GM12875 (cell line): ENCODE data around the gene PTPRJ.
"Not testable (repeated sequence)": the region's sequence is repeated elsewhere in the genome, so short reads cannot be mapped to it uniquely, and the experiment has no call there.

Source experiments
- H3K4me3 ChIP-seq: one replicate; pipeline ENCODE4 v1.5.1; 2011; ENCODE audit warnings: low read depth, low read length, control low read depth
- TF ChIP-seq, protein P1 (sequence below): IDR thresholded peaks from 2 replicates; pipeline ENCODE4 v1.5.1; 2011; ENCODE audit warnings: low read depth, mild to moderate bottlenecking, control low read depth, inconsistent platforms, low read length, moderate library complexity, borderline replicate concordance; ENCODE audit not compliant: insufficient read depth

Gene PTPRJ

DNA sequence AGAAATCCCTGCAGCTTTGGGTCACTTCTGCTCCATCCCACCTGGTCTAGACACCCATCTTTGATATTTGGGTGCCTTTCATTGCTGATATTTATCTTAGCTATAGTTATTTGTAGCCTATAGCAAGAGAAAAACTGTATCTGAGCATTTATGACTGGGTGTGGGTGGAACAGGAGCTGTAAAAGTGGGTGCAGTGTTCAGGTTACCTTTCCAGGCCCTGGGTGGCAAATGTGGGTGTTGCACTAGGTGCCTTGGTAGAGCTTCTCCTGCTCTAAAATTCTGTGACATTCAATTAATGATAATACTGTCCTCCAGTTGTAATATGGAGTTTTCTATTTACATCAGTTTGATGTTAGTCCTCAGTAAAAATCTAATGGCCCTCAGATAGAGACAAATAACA, 157.9 kb downstream of the PTPRJ start:
- TF ChIP-seq, protein P1, sequence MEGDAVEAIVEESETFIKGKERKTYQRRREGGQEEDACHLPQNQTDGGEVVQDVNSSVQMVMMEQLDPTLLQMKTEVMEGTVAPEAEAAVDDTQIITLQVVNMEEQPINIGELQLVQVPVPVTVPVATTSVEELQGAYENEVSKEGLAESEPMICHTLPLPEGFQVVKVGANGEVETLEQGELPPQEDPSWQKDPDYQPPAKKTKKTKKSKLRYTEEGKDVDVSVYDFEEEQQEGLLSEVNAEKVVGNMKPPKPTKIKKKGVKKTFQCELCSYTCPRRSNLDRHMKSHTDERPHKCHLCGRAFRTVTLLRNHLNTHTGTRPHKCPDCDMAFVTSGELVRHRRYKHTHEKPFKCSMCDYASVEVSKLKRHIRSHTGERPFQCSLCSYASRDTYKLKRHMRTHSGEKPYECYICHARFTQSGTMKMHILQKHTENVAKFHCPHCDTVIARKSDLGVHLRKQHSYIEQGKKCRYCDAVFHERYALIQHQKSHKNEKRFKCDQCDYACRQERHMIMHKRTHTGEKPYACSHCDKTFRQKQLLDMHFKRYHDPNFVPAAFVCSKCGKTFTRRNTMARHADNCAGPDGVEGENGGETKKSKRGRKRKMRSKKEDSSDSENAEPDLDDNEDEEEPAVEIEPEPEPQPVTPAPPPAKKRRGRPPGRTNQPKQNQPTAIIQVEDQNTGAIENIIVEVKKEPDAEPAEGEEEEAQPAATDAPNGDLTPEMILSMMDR: no peak
- no peak overlapping the region for H3K4me3 ChIP-seq

DNA sequence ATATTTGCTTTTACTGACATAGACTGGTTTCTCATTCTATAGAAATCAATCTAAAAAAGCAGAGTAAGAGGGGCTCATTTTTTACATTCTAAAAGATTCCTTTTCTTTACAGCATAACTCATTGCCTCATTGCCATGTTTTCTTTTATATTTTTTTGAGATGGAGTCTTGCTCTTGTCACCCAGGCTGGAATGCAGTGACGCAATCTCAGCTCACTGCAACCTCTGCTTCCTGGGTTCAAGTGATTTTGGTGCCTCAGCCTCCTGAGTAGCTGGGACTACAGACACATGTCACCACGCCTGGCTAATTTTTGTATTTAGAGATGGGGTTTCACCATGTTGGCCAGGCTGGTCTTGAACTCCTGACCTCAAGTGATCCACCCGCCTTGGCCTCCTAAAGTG, 159.5 kb downstream of the PTPRJ start:
- not testable (repeated sequence) for H3K4me3 ChIP-seq

DNA sequence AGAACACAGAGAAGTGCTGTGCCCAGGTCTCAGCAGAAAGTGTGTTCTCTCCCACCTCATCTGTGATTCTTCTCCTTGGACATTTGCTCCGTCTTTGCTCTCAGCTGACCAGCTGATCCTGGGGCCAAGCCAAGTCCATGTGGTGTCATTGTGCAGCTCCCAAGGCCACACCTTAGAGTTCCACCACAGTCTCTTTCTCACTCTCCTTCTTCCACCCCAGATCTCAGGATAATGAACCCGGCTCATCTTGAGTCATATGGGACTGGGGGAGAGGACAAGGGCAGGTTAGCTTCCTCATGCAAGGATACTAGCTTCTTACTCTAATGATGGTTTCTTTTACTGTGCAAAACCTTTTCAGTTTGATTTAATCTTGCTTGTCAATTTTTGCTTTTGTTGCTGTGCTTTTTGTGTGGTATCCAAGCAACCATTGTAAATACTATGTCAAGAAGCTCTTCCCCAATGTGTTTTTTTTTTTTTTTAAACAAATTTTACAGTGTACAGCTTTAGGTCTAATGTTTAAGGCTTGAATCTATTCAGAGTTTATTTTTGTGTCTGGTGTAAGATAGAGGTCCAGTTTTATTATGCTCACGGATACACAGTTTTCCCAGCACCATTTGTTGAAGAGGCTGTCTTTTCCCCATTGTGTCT, 161.2 kb downstream of the PTPRJ start:
- TF ChIP-seq, protein P1: no peak
- H3K4me3 ChIP-seq: no peak overlapping the region

DNA sequence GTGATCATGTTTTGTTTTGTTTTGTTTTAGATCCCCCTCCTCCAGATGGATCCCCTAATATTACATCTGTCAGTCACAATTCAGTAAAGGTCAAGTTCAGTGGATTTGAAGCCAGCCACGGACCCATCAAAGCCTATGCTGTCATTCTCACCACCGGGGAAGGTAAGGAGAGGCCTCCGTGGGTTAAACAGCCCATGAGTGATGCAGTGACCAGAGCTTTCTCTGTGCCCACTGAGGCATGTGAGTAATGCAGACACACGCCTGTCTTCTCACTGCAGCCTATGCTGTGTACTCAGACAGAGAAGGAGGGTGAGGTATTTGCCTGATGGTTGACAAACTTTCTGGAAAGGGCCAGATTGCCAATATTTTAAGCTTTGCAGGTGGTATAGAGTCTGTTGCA, 162.5 kb downstream of the PTPRJ start:
- no peak overlapping the region for H3K4me3 ChIP-seq
- TF ChIP-seq, protein P1: no peak

DNA sequence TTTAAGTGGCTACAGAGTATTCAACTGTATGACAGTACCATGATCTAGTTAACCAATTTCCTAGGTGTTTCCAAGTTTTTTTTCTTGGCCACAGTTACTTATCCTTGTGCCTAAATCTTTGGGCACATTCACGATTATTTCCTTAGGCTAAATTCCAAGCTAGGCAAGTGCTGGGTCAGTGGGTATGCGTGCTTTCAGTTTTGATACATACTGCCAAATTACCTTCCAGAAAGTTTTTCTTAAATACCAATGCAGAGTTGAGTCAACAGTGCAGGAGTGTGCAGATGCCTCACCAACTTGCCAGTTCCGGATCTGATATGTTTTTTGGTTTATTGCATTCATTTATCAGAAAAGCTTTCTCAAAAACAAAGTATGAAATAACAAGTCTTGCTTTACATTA, 168.4 kb downstream of the PTPRJ start:
- TF ChIP-seq, protein P1: no peak
- no peak overlapping the region for H3K4me3 ChIP-seq

DNA sequence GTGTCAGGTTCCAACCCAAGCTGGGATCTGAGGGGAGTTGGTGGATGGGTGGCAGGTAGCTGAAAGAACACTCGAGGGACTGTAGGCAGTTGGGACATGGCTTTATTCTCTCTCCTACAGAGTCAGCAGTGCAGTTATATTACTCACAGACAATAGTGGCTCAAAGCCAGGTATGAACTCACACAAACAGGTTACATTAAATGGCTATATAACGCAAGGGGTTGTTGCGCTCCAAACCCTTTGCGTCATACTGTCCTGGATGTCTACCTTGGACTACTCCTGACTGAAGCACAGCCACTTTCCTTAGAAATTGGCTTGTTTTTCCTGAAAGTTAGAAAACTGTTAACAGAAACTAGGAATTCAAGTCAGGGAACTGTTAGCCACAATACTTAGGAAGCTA, 169.9 kb downstream of the PTPRJ start:
- no peak overlapping the region for H3K4me3 ChIP-seq
- TF ChIP-seq, protein P1: no peak

DNA sequence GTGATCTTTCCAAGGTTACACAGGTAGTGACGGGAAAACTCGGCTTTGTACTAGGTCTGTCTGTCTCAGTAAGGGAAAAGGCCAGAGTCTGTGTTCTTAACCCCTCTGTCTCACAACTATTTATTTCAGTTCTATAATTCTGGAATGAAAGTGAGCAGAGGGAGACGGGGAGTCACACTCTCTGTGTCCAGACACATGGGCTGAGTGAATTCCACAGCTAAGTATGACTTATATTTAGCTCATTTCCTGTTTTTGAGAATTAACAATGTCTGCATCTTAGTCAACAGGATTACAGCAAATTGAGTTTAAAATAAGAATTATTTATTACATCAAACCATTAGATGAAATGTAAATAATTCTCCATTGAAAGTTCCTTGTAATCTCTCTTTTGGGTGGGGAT, 173.8 kb downstream of the PTPRJ start:
- TF ChIP-seq, protein P1: no peak
- H3K4me3 ChIP-seq: no peak overlapping the region
